Loucy (cell line): ENCODE results near the gene PEX5L.

Source experiments
- CTCF ChIP-seq: fragments of 200-600 bp; sonication (generic); conservative IDR thresholded peaks from 2 replicates; pipeline ENCODE4 v1.5.1; 2014; ENCODE audit warnings: mild to moderate bottlenecking, antibody characterized with exemption, low read length
- EZH2phosphoT487 ChIP-seq: fragments of 200-600 bp; IDR thresholded peaks from 2 replicates; pipeline ENCODE4 v1.6.1; 2018; ENCODE audit warnings: antibody characterized with exemption, mild to moderate bottlenecking, moderate library complexity, borderline replicate concordance

DNA sequence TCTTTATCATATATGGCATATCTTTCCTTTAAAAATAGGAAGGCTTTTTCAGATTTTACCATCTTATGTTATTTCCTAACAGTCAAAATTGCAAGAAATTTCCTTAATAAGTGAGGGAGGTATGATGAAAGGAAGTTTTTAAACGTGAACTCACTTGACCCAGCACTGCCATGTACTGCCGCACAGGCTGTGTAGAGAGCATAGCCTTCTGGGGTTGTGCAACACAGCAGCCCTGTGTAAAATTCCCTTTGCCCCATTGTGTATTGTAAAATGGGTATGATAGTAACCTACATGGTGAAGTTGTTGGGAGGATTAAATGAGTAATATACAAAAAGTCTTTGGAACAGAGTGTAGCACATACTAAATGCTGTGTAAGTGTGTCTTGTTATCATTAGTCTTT lies 78.6 kb downstream of the PEX5L start:
- TF ChIP-seq CTCF (no peak), EZH2phosphoT487 (no peak)
